ENCODE measurements around the gene C16orf96. TPM values are rescaled to one million over a fixed set of nuclear protein-coding genes. Genes with fewer than 3 reads are reported as not detected.

The C16orf96 gene
- total and polyA plus RNA-seq, 2 donors (not counting 3 experiments of a cell fraction or from before 2014, with no cell fraction given): not detected

GRCh38 chr16:4544473-4544872 lies 11.7 kb upstream of the C16orf96 start:
- dilution Hi-C loops (cut with MboI; ENCODE audit: extremely low pct_ligation_motif_present, low sequenced_read_pairs): no loop called here
- Histone ChIP-seq H3K27me3 (ENCODE audit: control insufficient read depth in 2 of 2, insufficient read depth in 2 of 2, low read length in 2 of 2) (peaks cover 0 to 3% of the 10 kb centered on the region in 2 experiments), H3K9ac (replicated peaks; ENCODE audit: extremely low read depth, insufficient read depth, low read length) (no peak overlapping the region), H3K27ac (ENCODE audit: insufficient read depth, low read depth, low read length) (no peak overlapping the region), H3K4me3 (replicated peaks in 1 of 3; ENCODE audit: insufficient read depth in 1 of 3, low read depth in 1 of 3, low read length in 3 of 3) (no peak overlapping the region), H3K9me3 (replicated peaks; ENCODE audit: control insufficient read depth, insufficient read depth, low read length) (no peaks in the 10 kb centered on the region), H3K36me3 (ENCODE audit: control insufficient read depth in 2 of 2, extremely low read depth in 1 of 2, insufficient read depth in 2 of 2, low read length in 2 of 2) (no peaks in the 10 kb centered on the region), H2AFZ (ENCODE audit: low read depth, low read length) (no peak overlapping the region), H3K9me1 (replicated peaks; ENCODE audit: control insufficient read depth, extremely low read depth, insufficient read depth, low read length) (no peaks in the 10 kb centered on the region), H3K4me1 (ENCODE audit: control insufficient read depth, extremely low read depth, insufficient read depth, low read length) (no peaks in the 10 kb centered on the region), H3K4me2 (ENCODE audit: insufficient read depth, low read length) (no peak overlapping the region), H4K20me1 (replicated peaks; ENCODE audit: control insufficient read depth, extremely low read depth, insufficient read depth, low read length) (no peaks in the 10 kb centered on the region), H3K79me2 (ENCODE audit: control insufficient read depth, insufficient read depth, low read length) (no peaks in the 10 kb centered on the region)
- POLR2A ChIA-PET: no interaction called here
- CTCF ChIA-PET: interaction anchor here (1.0 kb wide), 1 partner anchor 39 kb away, joined by 3 read pairs; no protein-coding TSS in a partner anchor
- no peak for TF ChIP-seq MYC (IDR thresholded peaks at IDR 0.05; ENCODE audit: low read depth, low read length)
- TF ChIP-seq EZH2 (IDR thresholded peaks at IDR 0.05; ENCODE audit: borderline replicate concordance, low read depth, low read length, severe bottlenecking): no peak
- TF ChIP-seq JUN (IDR thresholded peaks at IDR 0.05; ENCODE audit: borderline replicate concordance, insufficient read depth, insufficient read length, low read depth): no peak
- no peak for TF ChIP-seq GATA2 (IDR thresholded peaks at IDR 0.05; ENCODE audit: insufficient read depth, insufficient read length, low read depth, low read length)
- TF ChIP-seq, protein P1, sequence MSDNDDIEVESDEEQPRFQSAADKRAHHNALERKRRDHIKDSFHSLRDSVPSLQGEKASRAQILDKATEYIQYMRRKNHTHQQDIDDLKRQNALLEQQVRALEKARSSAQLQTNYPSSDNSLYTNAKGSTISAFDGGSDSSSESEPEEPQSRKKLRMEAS (IDR thresholded peaks at IDR 0.05; ENCODE audit: insufficient read depth, insufficient read length): no peak
- no peak for TF ChIP-seq FOS (IDR thresholded peaks at IDR 0.05; ENCODE audit: borderline replicate concordance, insufficient read depth, low read length)
- TF ChIP-seq POLR2A (IDR thresholded peaks at IDR 0.05; ENCODE audit: low read depth, low read length): no peak
- no peak for TF ChIP-seq POLR2AphosphoS5 (IDR thresholded peaks at IDR 0.05; ENCODE audit: insufficient read depth, low read depth, low read length)
- TF ChIP-seq CTCF (IDR thresholded peaks at IDR 0.05; ENCODE audit: extremely low read depth in 1 of 2, insufficient read depth in 1 of 2, low read depth in 1 of 2, low read length in 2 of 2): no peak
- no TSS peak for BruUV-seq (replicated peaks)
- DNase-seq (ENCODE audit: low read depth, low spot score): no peak
- FAIRE-seq: no peak
- intact Hi-C loops (cut with micrococcal nuclease): no loop called here

All from endothelial cell of umbilical vein (primary cell).